Stimulated activated effector memory CD8-positive, alpha-beta T cell treated with anti-CD3 and anti-CD28 coated beads, Interleukin-12 subunit alpha, Interleukin-12 subunit beta, amount 100 ng/mL, for 72 hours (primary cell): ENCODE data around the gene SPATA9.

ENCODE experiments used
- ATAC-seq: fragments of 150-1000 bp; cut with Tn5 transposase; 2 replicates; pipeline ENCODE4 v1.10.0; 2021
- DNase-seq, 2 donors: peaks; one replicate each; pipeline ENCODE4 v3.0.0; 2021 to 2022; ENCODE audit warnings: low spot score in 2 of 2
- H3K27ac Mint-ChIP-seq: one replicate; pipeline ENCODE4 v1.8.0; 2022; ENCODE audit warnings: mild to moderate bottlenecking, mixed read lengths
- H3K36me3 Mint-ChIP-seq: one replicate; pipeline ENCODE4 v1.8.0; 2022; ENCODE audit warnings: mild to moderate bottlenecking, mixed read lengths
- H3K4me1 Mint-ChIP-seq: one replicate; pipeline ENCODE4 v1.8.0; 2022; ENCODE audit warnings: mixed read lengths
- H3K4me3 Mint-ChIP-seq: one replicate; pipeline ENCODE4 v1.8.0; 2022; ENCODE audit warnings: mild to moderate bottlenecking, mixed read lengths
- H3K9me3 Mint-ChIP-seq: one replicate; pipeline ENCODE4 v1.8.0; 2022; ENCODE audit warnings: mixed read lengths

The SPATA9 gene, protein sequence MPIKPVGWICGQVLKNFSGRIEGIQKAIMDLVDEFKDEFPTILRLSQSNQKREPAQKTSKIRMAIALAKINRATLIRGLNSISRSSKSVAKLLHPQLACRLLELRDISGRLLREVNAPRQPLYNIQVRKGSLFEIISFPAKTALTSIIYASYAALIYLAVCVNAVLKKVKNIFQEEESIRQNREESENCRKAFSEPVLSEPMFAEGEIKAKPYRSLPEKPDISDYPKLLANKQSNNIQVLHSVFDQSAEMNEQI

DNA sequence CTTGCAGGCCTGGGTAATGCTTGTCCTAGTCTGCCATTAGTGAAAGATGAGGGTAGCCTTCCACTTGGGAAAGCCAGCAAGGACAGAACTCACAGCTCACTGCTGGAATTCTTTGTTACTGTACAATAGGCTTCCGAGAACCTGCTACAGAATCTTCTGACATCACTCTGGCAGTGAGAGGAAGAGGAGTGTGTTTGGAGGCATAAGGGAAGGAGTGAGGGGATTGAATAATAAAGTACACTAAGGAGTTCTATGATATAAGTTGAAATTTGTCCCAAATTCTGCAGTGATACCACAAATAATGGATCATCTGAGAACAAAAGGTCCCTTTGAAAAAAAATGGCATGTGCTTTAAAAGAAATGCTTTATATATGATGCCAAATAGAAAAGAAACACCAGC lies at the start of gene SPATA9:
SPATA9 (minus strand) TSS at position 101 of the 400 bp plus-strand sequence. CDS start 137 bp downstream, outside the sequence.
- no peak for ATAC-seq
- Mint-ChIP-seq H3K27ac (no peak within 1 kb of the TSS), H3K4me3 (no peak within 1 kb of the TSS), H3K9me3 (no peaks in the 10 kb centered on the region), H3K4me1 (no peaks in the 10 kb centered on the region), H3K36me3 (no peaks in the 10 kb centered on the region)
- no peak for DNase-seq

DNA sequence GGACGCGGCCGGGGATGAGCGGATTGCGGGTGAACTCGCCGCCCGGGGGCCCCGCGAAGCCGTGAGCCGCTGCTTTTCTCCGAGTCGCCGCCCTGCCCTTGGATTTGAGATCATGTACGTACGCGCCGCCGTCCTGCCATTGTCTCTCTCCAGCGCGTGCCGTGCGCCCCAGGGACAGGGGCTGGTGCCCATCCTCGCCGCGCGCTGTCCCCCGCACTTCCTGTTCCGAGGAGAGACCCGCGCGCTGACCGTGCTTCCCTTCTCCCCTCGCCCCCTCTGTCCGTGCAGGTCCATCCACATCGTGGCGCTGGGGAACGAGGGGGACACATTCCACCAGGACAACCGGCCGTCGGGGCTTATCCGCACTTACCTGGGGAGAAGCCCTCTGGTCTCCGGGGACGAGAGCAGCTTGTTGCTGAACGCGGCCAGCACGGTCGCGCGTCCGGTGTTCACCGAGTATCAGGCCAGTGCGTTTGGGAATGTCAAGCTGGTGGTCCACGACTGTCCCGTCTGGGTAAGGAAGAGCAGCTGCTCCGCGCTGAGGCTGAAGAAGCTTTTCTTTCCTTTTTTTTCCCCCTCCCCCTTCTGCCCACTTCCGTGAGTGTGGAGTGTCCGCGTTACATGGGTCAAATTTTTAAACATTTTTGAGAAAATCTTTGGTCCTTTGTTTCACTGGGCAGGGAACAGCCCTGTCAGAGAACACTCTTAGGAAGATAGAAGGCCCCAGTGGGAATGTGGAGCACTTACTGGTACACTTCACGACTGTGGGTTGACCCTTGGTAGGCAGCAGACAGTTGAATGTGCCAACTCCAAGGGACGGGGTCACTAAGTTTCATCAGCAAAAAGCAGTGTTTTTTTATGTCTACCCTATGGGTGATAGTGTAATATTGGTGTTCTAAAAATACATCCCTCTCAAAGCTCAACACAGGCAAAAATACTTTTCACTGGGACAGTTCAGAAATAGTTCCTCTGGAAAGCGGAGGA lies 49.1 kb upstream of the SPATA9 start:
- peak overlapping the region; percentile 73 for H3K4me3 Mint-ChIP-seq
- H3K27ac Mint-ChIP-seq, result no peak overlapping the region
- ATAC-seq (peak; percentile 69), DNase-seq (peak; percentile 14 to 59)
- H3K36me3 Mint-ChIP-seq, result no peaks in the 10 kb centered on the region
- peaks cover 13% of the 10 kb centered on the region for H3K4me1 Mint-ChIP-seq
- H3K9me3 Mint-ChIP-seq, result no peaks in the 10 kb centered on the region

DNA sequence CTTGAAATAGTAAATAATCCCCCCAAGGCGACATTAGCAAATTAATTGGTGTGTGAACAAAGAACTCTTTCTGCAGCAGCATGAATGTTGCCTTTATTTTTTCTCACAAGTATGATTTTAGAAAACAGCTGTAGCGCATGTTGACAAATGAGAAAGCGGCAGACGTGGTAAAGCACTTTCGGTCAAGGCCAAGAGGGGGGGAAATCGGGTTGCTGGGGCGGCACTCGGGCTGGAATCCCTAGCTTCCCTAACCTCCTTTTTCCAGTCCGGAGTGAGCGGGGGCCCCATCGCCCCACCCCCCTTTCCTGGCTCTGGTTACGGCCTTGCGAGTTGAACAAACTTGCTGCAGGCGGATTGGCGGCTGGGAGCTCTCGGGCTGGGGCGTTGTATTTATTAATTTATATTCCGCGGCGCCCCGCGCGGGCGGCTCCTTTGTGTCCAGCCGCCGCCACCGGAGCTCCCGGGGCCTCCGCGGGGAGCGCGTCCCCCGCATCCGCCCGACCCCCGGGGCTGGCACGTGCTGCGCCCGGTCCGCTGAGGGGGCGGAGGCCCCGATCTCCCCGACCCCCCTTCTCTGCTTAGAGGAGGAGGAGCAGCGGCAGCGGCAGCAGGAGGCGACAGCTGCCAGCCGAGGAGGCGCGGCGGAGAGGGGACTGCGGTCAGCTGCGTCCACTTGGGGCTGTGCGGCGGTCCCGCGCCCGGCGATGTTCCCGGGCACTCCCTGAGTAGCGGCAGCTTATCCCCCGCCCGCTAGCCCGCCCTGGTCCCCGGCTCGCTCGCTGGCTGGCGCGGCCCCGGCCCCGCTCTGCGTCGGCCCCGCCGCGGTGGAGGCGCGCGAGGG lies 48.2 kb upstream of the SPATA9 start, which contains the start of gene RHOBTB3:
RHOBTB3 (plus strand) TSS at position 607 of the 841 bp plus-strand sequence. CDS start 347 bp downstream, outside the sequence.
- Mint-ChIP-seq H3K36me3 (no peaks in the 10 kb centered on the region), H3K4me1 (peaks cover 13% of the 10 kb centered on the region), H3K27ac (no peak within 1 kb of the TSS), H3K9me3 (no peaks in the 10 kb centered on the region), H3K4me3 (peak within 1 kb of the TSS; percentile 73)
- DNase-seq, result peak in 1 of 2 donors; percentile 57
- peak; percentile 75 for ATAC-seq

DNA sequence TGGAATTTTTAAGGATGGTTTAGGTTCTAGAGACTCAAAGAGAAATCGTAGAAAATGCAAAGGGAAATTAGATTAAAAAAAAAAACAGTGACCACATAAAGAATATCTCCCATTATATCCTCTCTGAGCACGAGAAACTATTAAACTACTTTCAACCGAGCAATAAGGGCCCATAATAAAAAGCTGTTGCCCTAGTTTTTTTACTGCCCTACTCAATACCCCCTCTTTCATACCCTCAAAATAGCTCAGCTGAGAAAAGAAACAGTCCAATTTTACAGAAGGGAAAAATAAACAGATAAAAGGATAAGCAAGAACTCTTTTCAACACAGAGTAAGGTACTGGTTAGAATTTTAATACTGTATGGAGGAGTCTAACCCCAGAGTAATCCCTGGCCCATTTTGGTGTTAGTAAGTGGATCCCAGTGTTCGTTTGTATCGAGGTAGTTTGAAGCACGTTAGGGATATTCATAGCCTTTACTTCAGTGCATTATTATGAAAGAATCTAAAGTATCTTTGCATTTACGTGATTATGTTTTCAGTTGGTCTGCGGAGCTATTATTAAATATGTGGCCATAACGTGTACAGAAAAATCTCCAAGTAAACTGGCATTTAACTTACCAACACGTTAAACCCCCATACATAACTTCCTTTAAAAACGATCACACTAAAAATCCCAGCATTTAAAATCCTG lies 47.4 kb upstream of the SPATA9 start:
- no peaks in the 10 kb centered on the region for H3K36me3 Mint-ChIP-seq
- peak overlapping the region; percentile 73 for H3K4me3 Mint-ChIP-seq
- no peaks in the 10 kb centered on the region for H3K9me3 Mint-ChIP-seq
- ATAC-seq (no peak), DNase-seq (no peak)
- H3K4me1 Mint-ChIP-seq, result peaks cover 13% of the 10 kb centered on the region
- no peak overlapping the region for H3K27ac Mint-ChIP-seq

DNA sequence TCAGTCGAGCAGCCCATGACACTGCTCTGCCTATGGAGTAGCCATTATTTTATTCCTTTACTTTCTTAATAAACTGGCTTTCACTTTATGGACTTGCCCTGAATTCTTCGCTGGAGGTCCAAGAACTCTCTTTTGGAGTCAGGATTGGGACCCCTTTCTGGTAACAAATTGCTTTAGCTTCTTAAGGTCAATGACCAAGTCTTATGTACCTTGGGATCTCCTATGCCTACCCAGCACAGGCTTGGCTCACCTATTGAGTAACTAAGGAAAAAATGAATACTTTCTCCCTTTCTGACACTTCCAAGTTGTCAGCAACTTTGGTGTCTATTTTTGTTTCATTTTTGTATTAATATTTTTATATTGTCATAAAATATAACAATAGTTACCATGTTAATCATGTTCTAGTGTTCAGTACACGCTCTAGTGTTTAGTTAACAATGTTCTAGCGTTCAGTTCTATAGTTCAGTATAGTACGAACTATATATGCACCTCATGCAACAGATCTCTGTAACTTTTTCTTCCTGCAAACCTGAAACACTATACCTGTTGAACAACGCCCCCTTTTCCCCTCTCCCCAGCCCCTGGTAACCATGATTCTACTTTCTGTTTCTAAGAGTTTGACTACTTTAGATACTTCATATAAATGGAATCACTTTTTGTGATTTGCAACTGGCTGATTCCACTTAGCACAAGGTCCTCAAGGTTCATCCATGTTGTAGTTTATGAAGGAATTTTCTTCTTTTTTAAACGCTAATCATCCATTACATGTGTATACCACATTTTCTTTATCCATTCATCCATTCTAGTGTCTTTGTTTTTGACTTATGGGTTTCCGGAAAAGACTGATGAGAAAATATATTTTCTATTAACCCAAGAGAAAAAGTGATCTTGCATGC lies 46.6 kb upstream of the SPATA9 start:
- Mint-ChIP-seq H3K4me3 (no peak overlapping the region), H3K36me3 (no peaks in the 10 kb centered on the region), H3K4me1 (peaks cover 13% of the 10 kb centered on the region), H3K27ac (no peak overlapping the region), H3K9me3 (no peaks in the 10 kb centered on the region)
- DNase-seq (no peak), ATAC-seq (no peak)

DNA sequence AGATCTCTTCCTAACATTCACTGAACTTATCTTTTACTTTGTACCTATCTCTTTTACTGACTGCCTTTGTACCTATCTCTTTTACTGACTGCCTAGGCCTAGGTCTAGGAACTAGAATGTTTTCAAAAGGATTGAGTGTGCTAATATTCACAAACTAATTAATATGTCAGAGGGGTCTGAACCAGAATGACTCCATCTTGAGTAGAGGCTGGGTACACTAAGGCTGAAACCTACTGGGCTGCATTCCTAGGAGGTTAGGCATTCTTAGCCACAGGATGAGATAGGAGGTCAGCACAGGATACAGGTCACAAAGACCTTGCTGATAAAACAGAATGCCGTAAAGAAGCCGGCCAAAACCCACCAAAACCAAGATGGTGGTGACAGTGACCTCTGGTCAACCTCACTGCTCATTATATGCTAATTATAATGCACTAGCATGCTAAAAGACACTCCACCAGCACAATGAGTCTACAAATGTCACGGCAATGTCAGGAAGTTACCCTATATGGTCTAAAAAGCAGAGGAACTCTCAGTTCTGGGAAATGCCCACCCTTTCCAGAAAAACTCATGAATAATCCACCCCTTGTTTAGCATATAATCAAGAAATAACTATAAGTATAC lies 45.8 kb upstream of the SPATA9 start:
- ATAC-seq (no peak), DNase-seq (no peak)
- Mint-ChIP-seq H3K4me3 (no peak overlapping the region), H3K4me1 (peaks cover 15% of the 10 kb centered on the region), H3K36me3 (no peaks in the 10 kb centered on the region), H3K9me3 (no peaks in the 10 kb centered on the region), H3K27ac (no peak overlapping the region)

DNA sequence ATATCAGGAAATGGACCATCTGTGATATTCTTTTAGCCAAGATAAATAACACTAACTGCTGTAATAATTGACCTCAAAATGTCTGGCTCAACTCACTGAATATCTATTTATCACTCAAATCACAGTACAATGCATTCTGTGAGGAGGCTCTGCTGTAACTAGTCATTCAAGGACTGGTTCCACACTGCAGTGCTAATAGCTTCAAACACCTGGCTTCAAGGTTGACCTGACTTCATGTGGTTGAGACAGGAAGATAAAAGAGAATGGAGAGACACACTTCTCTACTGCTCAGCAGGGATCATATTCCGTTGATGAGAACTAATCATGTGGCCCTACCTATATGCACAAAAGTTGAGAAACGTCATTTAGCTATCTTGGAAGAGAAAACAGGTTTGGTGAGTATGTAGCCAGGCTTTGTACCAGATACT lies 45.0 kb upstream of the SPATA9 start:
- ATAC-seq (no peak), DNase-seq (no peak)
- Mint-ChIP-seq H3K27ac (no peak overlapping the region), H3K36me3 (no peaks in the 10 kb centered on the region), H3K4me1 (peaks cover 18% of the 10 kb centered on the region), H3K9me3 (no peaks in the 10 kb centered on the region), H3K4me3 (no peak overlapping the region)

DNA sequence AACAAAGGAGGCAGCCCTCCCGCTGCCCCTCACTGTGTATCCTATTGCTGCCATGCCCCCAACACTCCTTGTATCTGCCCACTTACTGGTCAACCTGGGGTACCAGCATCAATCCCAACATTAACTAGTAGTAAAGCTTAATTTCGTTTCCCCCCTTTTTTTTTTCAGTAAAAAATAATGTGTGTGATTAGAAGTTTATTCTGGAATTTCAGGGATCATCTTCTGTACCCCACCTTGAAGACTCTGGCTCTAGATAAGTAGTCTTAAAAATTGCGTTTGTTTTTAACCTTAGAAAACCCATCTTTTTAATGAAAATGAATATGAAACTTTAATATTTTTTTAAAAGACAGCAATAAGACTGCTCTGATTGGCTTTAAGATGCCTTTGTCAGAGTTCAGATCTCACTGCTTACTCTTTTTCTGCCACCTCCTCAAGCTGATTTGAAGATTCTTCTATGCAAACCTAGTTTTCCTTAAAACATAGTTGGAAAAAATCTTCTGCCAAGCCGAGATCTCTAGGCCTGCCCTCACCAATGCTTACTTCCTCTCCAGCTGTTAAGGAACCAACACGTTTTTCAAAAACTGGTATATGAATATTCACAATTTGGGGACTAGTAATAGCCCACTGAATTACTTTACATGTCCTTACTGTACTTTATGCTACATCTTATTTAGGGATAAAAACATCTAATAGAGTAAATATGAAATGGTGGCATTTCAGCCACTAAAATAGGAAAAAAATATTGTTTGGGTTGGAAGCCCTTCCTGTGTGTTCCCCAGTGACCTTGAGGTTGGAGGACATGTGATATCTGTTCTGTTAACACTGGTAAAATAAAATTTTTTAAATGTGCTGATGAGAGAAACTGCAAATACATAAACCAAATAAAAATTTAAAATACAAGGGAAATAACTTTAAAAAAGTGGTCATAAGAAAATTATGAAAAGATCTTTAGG lies 44.3 kb upstream of the SPATA9 start:
- ATAC-seq (no peak), DNase-seq (no peak)
- no peak overlapping the region for H3K4me3 Mint-ChIP-seq
- H3K36me3 Mint-ChIP-seq, result no peaks in the 10 kb centered on the region
- H3K4me1 Mint-ChIP-seq, result peaks cover 15% of the 10 kb centered on the region
- H3K27ac Mint-ChIP-seq, result no peak overlapping the region
- H3K9me3 Mint-ChIP-seq, result no peaks in the 10 kb centered on the region

DNA sequence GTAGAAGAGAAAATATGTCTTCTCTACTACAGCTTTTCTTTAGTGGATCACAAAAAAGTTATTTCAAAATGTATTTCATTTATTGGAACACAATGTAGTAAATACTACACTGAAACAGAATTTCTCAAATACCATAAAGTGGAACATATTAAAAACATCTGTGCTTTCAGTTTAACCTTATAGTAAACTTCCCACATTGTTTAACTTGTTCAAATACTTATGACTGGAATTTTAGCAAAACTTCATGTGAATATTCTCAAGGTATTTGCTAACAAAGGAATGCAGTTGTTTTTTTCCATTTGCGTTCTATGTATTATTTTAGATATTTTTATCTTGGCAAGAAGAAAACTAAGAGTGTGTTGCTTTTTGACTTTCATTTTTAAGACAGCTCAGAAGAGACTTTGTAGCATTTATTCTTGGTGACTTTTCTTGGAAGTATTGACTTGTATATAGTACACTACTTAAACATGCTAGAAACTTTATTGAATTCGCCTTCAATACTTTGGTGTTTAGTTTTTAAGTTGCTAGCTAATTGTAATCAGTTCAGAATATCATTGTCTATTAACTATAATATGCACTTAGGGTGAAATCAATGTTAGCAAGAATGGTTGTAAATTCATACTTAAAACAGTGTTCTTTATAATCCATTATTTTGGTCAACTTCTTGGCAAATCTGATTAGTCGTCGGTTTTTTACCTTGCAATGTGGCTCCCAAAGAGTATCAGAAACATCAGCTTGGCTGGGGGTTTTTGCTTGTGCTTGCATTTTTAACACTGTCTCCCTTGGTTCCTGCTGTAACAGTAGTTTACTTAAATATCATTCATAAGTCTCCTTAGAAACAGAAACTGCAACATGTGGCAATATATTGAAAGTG lies 43.4 kb upstream of the SPATA9 start:
- DNase-seq (no peak), ATAC-seq (no peak)
- Mint-ChIP-seq H3K9me3 (no peaks in the 10 kb centered on the region), H3K27ac (no peak overlapping the region), H3K4me1 (peaks cover 10% of the 10 kb centered on the region), H3K36me3 (no peaks in the 10 kb centered on the region), H3K4me3 (no peak overlapping the region)

DNA sequence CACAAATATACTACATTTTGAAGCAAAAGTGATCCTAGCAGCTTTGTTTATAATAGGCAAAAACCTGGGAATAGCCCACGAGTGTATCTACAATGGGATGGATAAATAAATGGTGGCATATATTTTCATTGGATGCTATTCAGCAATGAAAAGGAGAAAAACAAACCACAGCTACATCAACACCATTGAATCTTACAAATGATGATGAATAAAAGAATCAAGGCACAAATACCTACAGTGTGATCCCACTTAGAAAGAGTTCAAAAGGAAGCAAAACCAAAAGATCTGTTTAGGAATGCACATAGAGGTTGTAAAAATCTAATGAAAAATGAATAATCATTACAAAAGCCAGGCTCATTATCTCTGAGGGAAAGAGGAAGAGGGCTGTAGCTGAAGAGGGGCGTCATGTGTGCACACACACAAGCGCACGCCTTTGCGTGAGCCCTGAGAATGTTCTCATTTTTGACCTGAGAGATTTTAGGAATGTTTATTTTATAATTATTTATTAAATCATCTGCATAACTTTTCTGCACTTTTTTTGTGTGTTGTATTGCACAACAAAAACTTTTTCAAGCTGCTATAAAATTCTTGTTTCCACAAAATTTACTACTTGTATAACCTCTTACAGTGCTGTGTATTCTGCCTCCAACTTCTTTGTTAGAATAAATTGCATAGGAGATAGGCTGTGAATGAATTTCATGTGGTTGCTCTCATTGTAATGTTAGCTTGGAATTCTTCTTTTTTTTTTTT lies 42.5 kb upstream of the SPATA9 start:
- H3K27ac Mint-ChIP-seq, result no peak overlapping the region
- no peak for ATAC-seq
- no peak for DNase-seq
- H3K9me3 Mint-ChIP-seq, result no peaks in the 10 kb centered on the region
- H3K4me3 Mint-ChIP-seq, result no peak overlapping the region
- no peaks in the 10 kb centered on the region for H3K36me3 Mint-ChIP-seq
- peaks cover 5% of the 10 kb centered on the region for H3K4me1 Mint-ChIP-seq

DNA sequence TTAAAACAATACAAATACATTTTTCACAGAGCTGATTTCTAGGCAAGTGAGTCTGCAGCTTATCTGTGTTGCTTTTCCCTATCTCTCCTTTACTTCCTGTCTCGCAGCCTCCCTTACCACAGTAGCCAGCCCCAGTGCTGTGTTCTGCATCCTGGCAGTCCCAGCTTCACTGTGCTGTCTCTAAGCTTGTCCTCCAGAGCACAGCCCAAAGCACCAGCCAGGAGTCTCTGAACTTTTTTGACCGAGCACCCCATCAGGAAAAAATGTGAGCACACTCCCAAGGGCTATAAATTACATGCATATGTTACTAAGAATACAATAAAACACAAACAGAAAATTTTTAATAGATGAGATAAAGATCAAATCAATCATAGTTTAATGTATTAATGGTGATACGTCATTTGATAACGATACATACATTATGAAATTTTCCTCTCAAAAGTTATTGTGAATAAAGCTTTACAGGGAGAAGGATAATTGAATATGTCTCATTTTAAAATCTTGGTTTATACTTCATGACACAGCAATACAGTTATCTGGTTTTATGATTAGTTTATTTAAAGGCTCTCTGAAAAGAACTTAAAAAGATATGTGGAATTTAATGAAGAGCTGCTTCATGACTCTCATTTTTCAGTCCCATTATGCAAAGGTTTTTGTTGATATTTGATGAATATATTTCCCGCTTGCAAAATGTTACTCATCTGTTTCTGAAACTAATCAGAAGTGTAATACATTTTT lies 41.0 kb upstream of the SPATA9 start:
- H3K27ac Mint-ChIP-seq, result no peak overlapping the region
- H3K36me3 Mint-ChIP-seq, result no peaks in the 10 kb centered on the region
- no peak for ATAC-seq
- no peaks in the 10 kb centered on the region for H3K9me3 Mint-ChIP-seq
- peaks cover 5% of the 10 kb centered on the region for H3K4me1 Mint-ChIP-seq
- no peak overlapping the region for H3K4me3 Mint-ChIP-seq
- no peak for DNase-seq
